K562 (cell line): ENCODE results near the gene TRIM25. TPM values are rescaled to one million over a fixed set of nuclear protein-coding genes. Genes with fewer than 3 reads are reported as not detected.

Experiments used
- ATF2 ChIP-seq: sonication (generic); formaldehyde crosslinking; IDR thresholded peaks from 2 replicates; pipeline ENCODE4 v1.8.1; 2022; ENCODE audit warnings: missing genetic modification reagents
- BRD9 ChIP-seq: fragments of 450-650 bp; IDR thresholded peaks from 2 replicates; pipeline ENCODE4 v1.6.1; 2018; ENCODE audit warnings: low read depth; ENCODE audit not compliant: partially characterized antibody
- CHAMP1 ChIP-seq: fragments of 450-650 bp; IDR thresholded peaks from 2 replicates; pipeline ENCODE4 v1.6.1; 2016; ENCODE audit warnings: mild to moderate bottlenecking
- CREBBP ChIP-seq: IDR thresholded peaks from one replicate; pipeline ENCODE4 v1.6.1; 2012; ENCODE audit warnings: low read depth, mild to moderate bottlenecking, control low read depth, inconsistent platforms, low read length
- MEIS2 ChIP-seq: fragments of 450-650 bp; IDR thresholded peaks from 2 replicates; pipeline ENCODE4 v1.6.1; 2014; ENCODE audit warnings: mild to moderate bottlenecking; ENCODE audit not compliant: partially characterized antibody
- NFXL1 ChIP-seq: fragments of 450-650 bp; formaldehyde crosslinking; IDR thresholded peaks from 2 replicates; pipeline ENCODE4 v1.4.0; 2021; ENCODE audit warnings: mild to moderate bottlenecking
- RFX7 ChIP-seq: fragments of 250-450 bp; sonication (Bioruptor Pico); IDR thresholded peaks from 2 replicates; pipeline ENCODE4 v1.5.1; 2021; ENCODE audit warnings: mild to moderate bottlenecking
- ZNF217 ChIP-seq: sonication (generic); formaldehyde crosslinking; IDR thresholded peaks from 2 replicates; pipeline ENCODE4 v1.8.0; 2022; ENCODE audit warnings: mild to moderate bottlenecking, missing genetic modification reagents
- ZNF282 ChIP-seq: sonication (generic); formaldehyde crosslinking; IDR thresholded peaks from 2 replicates; pipeline ENCODE4 v1.8.1; 2023; ENCODE audit warnings: missing genetic modification reagents
- ZNF589 ChIP-seq: fragments of 200-800 bp; sonication (Bioruptor generic); IDR thresholded peaks from 2 replicates; pipeline ENCODE4 v1.6.1; 2016; ENCODE audit warnings: low read depth, missing genetic modification characterization, missing compliant biosample characterization
- ZSCAN32 ChIP-seq: fragments of 450-650 bp; formaldehyde crosslinking; IDR thresholded peaks from 2 replicates; pipeline ENCODE4 v1.4.0; 2020; ENCODE audit warnings: mild to moderate bottlenecking, moderate library complexity
- polyA plus RNA-seq, 8 experiments: library from polyadenylated mRNA; depleted of rRNA in 4 of 8; stranded (reverse) in 5 of 8; unstranded in 3 of 8; fragments of >200 nt; fragmentation: Nextera tagmentation in 2 of 8; fragmentation: Illumina TruSeq in 1 of 8; extraction: Ambion mirVana in 2 of 8; extraction: Trizol in 1 of 8; gene quantifications; 2 replicates each; pipeline versions ENCODE4 v1.2.1 to v1.2.3, GENCODE V29; 2011 to 2014; ENCODE audit warnings: inconsistent platforms in 1 of 8, missing spikeins in 1 of 8
- total RNA-seq, 7 experiments: library from RNA; depleted of rRNA in 6 of 7; stranded (reverse); fragments of >200 nt in 6 of 7; fragmentation: Illumina TruSeq in 2 of 7; extraction: Trizol in 2 of 7; gene quantifications; 2 replicates each; pipeline versions ENCODE4 v1.2.1 to v1.2.3, GENCODE V29; 2011 to 2021; ENCODE audit warnings: low replicate concordance in 1 of 7
- TF ChIP-seq, protein P1 (sequence below), 3 experiments: IDR thresholded peaks in 2 of 3; conservative IDR thresholded peaks in 1 of 3; 2 replicates each; pipeline ENCODE4 v1.5.1; 2011 to 2012; ENCODE audit warnings: low read length in 3 of 3, mild to moderate bottlenecking in 3 of 3, control low read depth in 2 of 3, improper control_type of control experiment in 1 of 3, inconsistent platforms in 1 of 3, low read depth in 1 of 3, mixed read lengths in 1 of 3, moderate library complexity in 1 of 3; ENCODE audit not compliant: insufficient read depth in 2 of 3
- TF ChIP-seq, protein P2 (sequence below): fragments of 450-650 bp; conservative IDR thresholded peaks from 2 replicates; pipeline ENCODE4 v1.6.1; 2016; ENCODE audit warnings: missing genetic modification characterization, low read depth, mild to moderate bottlenecking, missing compliant biosample characterization, moderate library complexity

The TRIM25 gene
- total and polyA plus RNA-seq, 9 of the 15 experiments (the other 6 are each of a cell fraction or from before 2014, with no cell fraction given), result 5.9 to 49.5 (median 24.5) TPM

DNA sequence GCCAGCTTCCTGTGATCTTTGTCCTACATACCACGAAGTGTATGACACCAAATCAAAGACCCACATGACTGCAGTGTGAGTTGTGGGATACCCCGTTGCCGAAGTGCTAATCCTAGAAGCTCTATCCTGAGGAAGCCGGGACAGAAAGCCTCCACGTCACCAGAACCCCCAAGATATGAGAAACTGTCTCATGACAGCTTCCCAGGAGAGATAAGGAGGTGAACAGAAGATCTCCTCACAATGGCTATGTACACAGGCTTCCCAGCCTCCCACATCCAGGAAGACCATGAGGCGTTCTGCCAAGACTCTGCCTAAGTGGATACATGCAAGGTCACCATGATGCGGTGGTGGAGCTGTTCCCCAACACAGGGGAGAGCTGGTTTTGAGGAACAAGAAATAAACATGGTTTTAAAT lies 37.1 kb downstream of the TRIM25 start (continued):
- TF ChIP-seq CHAMP1 (no peak), MEIS2 (peak; percentile 39), ZNF217 (CRISPR knock-in tag) (no peak), BRD9 (no peak), ATF2 (CRISPR knock-in tag) (no peak), CREBBP (no peak), ZNF589 (CRISPR knock-in tag) (no peak), RFX7 (CRISPR knock-in tag) (no peak), ZNF282 (no peak), NFXL1 (CRISPR knock-in tag) (no peak), ZSCAN32 (CRISPR knock-in tag) (no peak)
- TF ChIP-seq, protein P1, sequence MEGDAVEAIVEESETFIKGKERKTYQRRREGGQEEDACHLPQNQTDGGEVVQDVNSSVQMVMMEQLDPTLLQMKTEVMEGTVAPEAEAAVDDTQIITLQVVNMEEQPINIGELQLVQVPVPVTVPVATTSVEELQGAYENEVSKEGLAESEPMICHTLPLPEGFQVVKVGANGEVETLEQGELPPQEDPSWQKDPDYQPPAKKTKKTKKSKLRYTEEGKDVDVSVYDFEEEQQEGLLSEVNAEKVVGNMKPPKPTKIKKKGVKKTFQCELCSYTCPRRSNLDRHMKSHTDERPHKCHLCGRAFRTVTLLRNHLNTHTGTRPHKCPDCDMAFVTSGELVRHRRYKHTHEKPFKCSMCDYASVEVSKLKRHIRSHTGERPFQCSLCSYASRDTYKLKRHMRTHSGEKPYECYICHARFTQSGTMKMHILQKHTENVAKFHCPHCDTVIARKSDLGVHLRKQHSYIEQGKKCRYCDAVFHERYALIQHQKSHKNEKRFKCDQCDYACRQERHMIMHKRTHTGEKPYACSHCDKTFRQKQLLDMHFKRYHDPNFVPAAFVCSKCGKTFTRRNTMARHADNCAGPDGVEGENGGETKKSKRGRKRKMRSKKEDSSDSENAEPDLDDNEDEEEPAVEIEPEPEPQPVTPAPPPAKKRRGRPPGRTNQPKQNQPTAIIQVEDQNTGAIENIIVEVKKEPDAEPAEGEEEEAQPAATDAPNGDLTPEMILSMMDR (IDR thresholded peaks at IDR 0.05 in 2 of 3, conservative IDR thresholded peaks at IDR 0.05 in 1 of 3; ENCODE audit: insufficient read depth in 2 of 3, low read depth in 1 of 3, low read length in 3 of 3), result peak; percentile 18 to 35 (median 19); a peak in 2 of 6 replicates
- TF ChIP-seq, protein P2, sequence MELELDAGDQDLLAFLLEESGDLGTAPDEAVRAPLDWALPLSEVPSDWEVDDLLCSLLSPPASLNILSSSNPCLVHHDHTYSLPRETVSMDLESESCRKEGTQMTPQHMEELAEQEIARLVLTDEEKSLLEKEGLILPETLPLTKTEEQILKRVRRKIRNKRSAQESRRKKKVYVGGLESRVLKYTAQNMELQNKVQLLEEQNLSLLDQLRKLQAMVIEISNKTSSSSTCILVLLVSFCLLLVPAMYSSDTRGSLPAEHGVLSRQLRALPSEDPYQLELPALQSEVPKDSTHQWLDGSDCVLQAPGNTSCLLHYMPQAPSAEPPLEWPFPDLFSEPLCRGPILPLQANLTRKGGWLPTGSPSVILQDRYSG (tag), result peak; percentile 76
